A549 (cell line): ENCODE data around the gene TPCN1. TPM values are rescaled to one million over a fixed set of nuclear protein-coding genes. Genes with fewer than 3 reads are reported as not detected.

Experiments
- ATAC-seq, 2 experiments: fragments of 200-7000 bp in 1 of 2; fragments of >200 bp in 1 of 2; cut with Nextera tagmentation in 1 of 2; cut with Tn5 transposase in 1 of 2; 3 replicates each; pipeline versions ENCODE4 v1.8.0 to v1.9.1; 2018 to 2020; ENCODE audit warnings: mild to moderate bottlenecking in 1 of 2, moderate library complexity in 1 of 2
- CTCF ChIA-PET: fragments of 300-600 bp; sonication (Branson Sonifier 250); formaldehyde crosslinking; extraction: SDS; loops from one replicate; lab custom pipeline; 2021; ENCODE audit warnings: antibody characterized with exemption, inconsistent platforms; lab: Yijun Ruan, JAX
- POLR2A ChIA-PET: fragments of 350-600 bp; formaldehyde crosslinking; extraction: SDS; loops from one replicate; lab custom pipeline; 2021; ENCODE audit warnings: antibody characterized with exemption, inconsistent platforms; lab: Yijun Ruan, JAX
- DNase-seq, 2 experiments: peaks; one replicate each; pipeline versions ENCODE4 v3.0.0 to v3.0.0-alpha.2; 2011 to 2016; ENCODE audit warnings: low read depth in 1 of 2, low spot score in 1 of 2
- FAIRE-seq: peaks from 2 replicates; lab custom pipeline; 2011; peaks lifted over from hg19 to GRCh38; lab: Jason Lieb, UNC
- H3K27ac ChIP-seq, 2 experiments: fragments of >200 bp; sonication (Bioruptor Twin); formaldehyde crosslinking; 3 replicates each; pipeline ENCODE4 v1.5.1; 2016 to 2017
- H3K4me1 ChIP-seq: fragments of >200 bp; sonication (Bioruptor Twin); formaldehyde crosslinking; 3 replicates; pipeline ENCODE4 v1.6.1; 2016
- H3K4me2 ChIP-seq: fragments of >200 bp; sonication (Bioruptor Twin); formaldehyde crosslinking; 3 replicates; pipeline ENCODE4 v1.6.1; 2016
- H3K4me3 ChIP-seq: fragments of >200 bp; sonication (Bioruptor Twin); formaldehyde crosslinking; 3 replicates; pipeline ENCODE4 v1.5.1; 2016
- H3K9me3 ChIP-seq: fragments of >200 bp; sonication (Bioruptor Twin); formaldehyde crosslinking; 3 replicates; pipeline ENCODE4 v1.6.1; 2016
- BHLHE40 ChIP-seq: IDR thresholded peaks from 2 replicates; pipeline ENCODE4 v1.6.1; 2012; ENCODE audit warnings: low read depth, low read length, inconsistent platforms
- CBX8 ChIP-seq: fragments of 200-600 bp; sonication (generic); IDR thresholded peaks from 2 replicates; pipeline ENCODE4 v1.6.1; 2016
- CHD2 ChIP-seq: fragments of 150-350 bp; IDR thresholded peaks from 2 replicates; pipeline ENCODE4 v1.6.1; 2014; ENCODE audit warnings: low read length; ENCODE audit not compliant: partially characterized antibody
- E2F6 ChIP-seq: IDR thresholded peaks from 2 replicates; pipeline ENCODE4 v1.6.1; 2012; ENCODE audit warnings: low read depth, borderline replicate concordance
- ELK1 ChIP-seq: fragments of 150-350 bp; IDR thresholded peaks from 2 replicates; pipeline ENCODE4 v1.6.1; 2014; ENCODE audit warnings: low read depth, mild to moderate bottlenecking, low read length
- ESRRA ChIP-seq: fragments of 150-350 bp; IDR thresholded peaks from 2 replicates; pipeline ENCODE4 v1.6.1; 2014; ENCODE audit warnings: mild to moderate bottlenecking, low read length, borderline replicate concordance
- FOSB ChIP-seq: fragments of 250-450 bp; sonication (Bioruptor Pico); IDR thresholded peaks from 2 replicates; pipeline ENCODE4 v1.5.0; 2020; ENCODE audit warnings: mild to moderate bottlenecking, moderate library complexity
- HDAC2 ChIP-seq: fragments of 200-600 bp; sonication (generic); IDR thresholded peaks from 2 replicates; pipeline ENCODE4 v1.6.1; 2016
- HEYL ChIP-seq: fragments of 250-450 bp; sonication (Bioruptor Pico); IDR thresholded peaks from 2 replicates; pipeline ENCODE4 v1.8.0; 2021; ENCODE audit warnings: mild to moderate bottlenecking, moderate library complexity
- HMGXB4 ChIP-seq: fragments of 250-450 bp; sonication (Bioruptor Pico); IDR thresholded peaks from 2 replicates; pipeline ENCODE4 v1.5.0; 2021; ENCODE audit warnings: mild to moderate bottlenecking, moderate library complexity, borderline replicate concordance
- HOXA7 ChIP-seq: fragments of 250-450 bp; sonication (Bioruptor Pico); IDR thresholded peaks from 2 replicates; pipeline ENCODE4 v1.5.0; 2020; ENCODE audit warnings: mild to moderate bottlenecking, moderate library complexity
- HOXB5 ChIP-seq: fragments of 250-450 bp; sonication (Bioruptor Pico); IDR thresholded peaks from 2 replicates; pipeline ENCODE4 v1.5.0; 2020; ENCODE audit warnings: mild to moderate bottlenecking, moderate library complexity
- JUNB ChIP-seq: fragments of >200 bp; sonication (Bioruptor Twin); formaldehyde crosslinking; IDR thresholded peaks from 2 replicates; pipeline ENCODE4 v1.6.1; 2016
- KDM1A ChIP-seq: fragments of 200-600 bp; sonication (generic); IDR thresholded peaks from 2 replicates; pipeline ENCODE4 v1.6.1; 2016; ENCODE audit warnings: low read depth, mild to moderate bottlenecking
- KDM5A ChIP-seq: fragments of 200-600 bp; sonication (generic); IDR thresholded peaks from 2 replicates; pipeline ENCODE4 v1.6.1; 2016; ENCODE audit warnings: antibody characterized with exemption, mild to moderate bottlenecking
- MAZ ChIP-seq: fragments of 150-350 bp; IDR thresholded peaks from 2 replicates; pipeline ENCODE4 v1.6.1; 2014; ENCODE audit warnings: antibody characterized with exemption, low read depth, low read length, borderline replicate concordance
- MYC ChIP-seq: IDR thresholded peaks from 2 replicates; pipeline ENCODE4 v1.6.1; 2012; ENCODE audit warnings: mild to moderate bottlenecking, inconsistent platforms, low read length, improper control_type of control experiment, borderline replicate concordance
- NFE2L2 ChIP-seq: fragments of 150-350 bp; conservative IDR thresholded peaks from 2 replicates; pipeline ENCODE4 v1.6.1; 2014; ENCODE audit warnings: low read length
- NPAS2 ChIP-seq: fragments of 250-450 bp; sonication (Bioruptor Pico); IDR thresholded peaks from 2 replicates; pipeline ENCODE4 v1.8.0; 2022; ENCODE audit warnings: mild to moderate bottlenecking, moderate library complexity, borderline replicate concordance
- NR3C1 ChIP-seq: fragments of >200 bp; sonication (Bioruptor Twin); formaldehyde crosslinking; IDR thresholded peaks from 3 replicates; pipeline ENCODE4 v1.6.1; 2017
- RAD21 ChIP-seq, 2 experiments: fragments of >200 bp in 1 of 2; sonication (Bioruptor Twin) in 1 of 2; formaldehyde crosslinking in 1 of 2; IDR thresholded peaks in 1 of 2; conservative IDR thresholded peaks in 1 of 2; 2 replicates in 1 of 2; 3 replicates in 1 of 2; pipeline ENCODE4 v1.6.1; 2012 to 2018; ENCODE audit warnings: inconsistent platforms in 1 of 2
- ZC3H11A ChIP-seq: fragments of 450-650 bp; IDR thresholded peaks from 2 replicates; pipeline ENCODE4 v1.6.1; 2014; ENCODE audit warnings: antibody characterized with exemption, mild to moderate bottlenecking
- ZSCAN20 ChIP-seq: fragments of 250-450 bp; sonication (Bioruptor Pico); IDR thresholded peaks from 2 replicates; pipeline ENCODE4 v1.8.0; 2022; ENCODE audit warnings: mild to moderate bottlenecking, moderate library complexity
- WGBS: methylation state at CpG from one replicate; pipeline ENCODE4 v1.1.6; 2017; ENCODE audit errors: missing lambda C conversion rate; 5-methylcytosine and 5-hydroxymethylcytosine counted together
- polyA plus RNA-seq, 4 experiments: library from polyadenylated mRNA; depleted of rRNA in 3 of 4; stranded (reverse); fragments of >200 nt; fragmentation: RNase III in 1 of 4; extraction: RNeasy Plus Mini Kit Qiagen cat#74134 plus additional on column Dnase treatment in 1 of 4; gene quantifications; 2 replicates in 3 of 4; 3 replicates in 1 of 4; pipeline ENCODE4 v1.2.3, GENCODE V29; 2011 to 2017
- TF ChIP-seq, protein P1 (sequence below): fragments of 200-600 bp; sonication (generic); IDR thresholded peaks from 2 replicates; pipeline ENCODE4 v1.6.1; 2016; ENCODE audit warnings: antibody characterized with exemption, mild to moderate bottlenecking, moderate library complexity

TPCN1 gene
- polyA plus RNA-seq, 2 of the 4 experiments (the other 2 are of a cell fraction): 21.9 to 24.1 TPM

- POLR2A ChIA-PET: no interaction called here
- TF ChIP-seq RAD21 (conservative IDR thresholded peaks at IDR 0.05 in 1 of 2, IDR thresholded peaks at IDR 0.05 in 1 of 2): no peak
- no peak for TF ChIP-seq ZC3H11A
- TF ChIP-seq MAZ: no peak
- TF ChIP-seq NR3C1: no peak
- no peak for TF ChIP-seq CHD2
- TF ChIP-seq JUNB: no peak
- TF ChIP-seq HDAC2: no peak
- TF ChIP-seq ESRRA: no peak
- Histone ChIP-seq H3K4me1 (no peaks in the 10 kb centered on the region), H3K27ac (no peak overlapping the region), H3K4me3 (no peak overlapping the region), H3K4me2 (no peak overlapping the region), H3K9me3 (peaks cover 6% of the 10 kb centered on the region; the same call in 1 of the 3 replicates)
- ATAC-seq (no peak), FAIRE-seq (no peak), DNase-seq (no peak)
- CTCF ChIA-PET: interaction anchor here (0.9 kb wide), 1 partner anchor 144 kb away, joined by 3 read pairs; no protein-coding TSS in a partner anchor
Measured at GRCh38 chr12:113257564-113257963, 36.3 kb downstream of the TPCN1 start.

- no peak for TF ChIP-seq FOSB (CRISPR knock-in tag)
- TF ChIP-seq ELK1: no peak
- no peak for TF ChIP-seq E2F6
- TF ChIP-seq KDM1A: no peak
- TF ChIP-seq ZSCAN20: no peak
- TF ChIP-seq NPAS2 (CRISPR knock-in tag): no peak
- TF ChIP-seq NR3C1: no peak
- no peak for TF ChIP-seq MYC
- TF ChIP-seq, protein P1, sequence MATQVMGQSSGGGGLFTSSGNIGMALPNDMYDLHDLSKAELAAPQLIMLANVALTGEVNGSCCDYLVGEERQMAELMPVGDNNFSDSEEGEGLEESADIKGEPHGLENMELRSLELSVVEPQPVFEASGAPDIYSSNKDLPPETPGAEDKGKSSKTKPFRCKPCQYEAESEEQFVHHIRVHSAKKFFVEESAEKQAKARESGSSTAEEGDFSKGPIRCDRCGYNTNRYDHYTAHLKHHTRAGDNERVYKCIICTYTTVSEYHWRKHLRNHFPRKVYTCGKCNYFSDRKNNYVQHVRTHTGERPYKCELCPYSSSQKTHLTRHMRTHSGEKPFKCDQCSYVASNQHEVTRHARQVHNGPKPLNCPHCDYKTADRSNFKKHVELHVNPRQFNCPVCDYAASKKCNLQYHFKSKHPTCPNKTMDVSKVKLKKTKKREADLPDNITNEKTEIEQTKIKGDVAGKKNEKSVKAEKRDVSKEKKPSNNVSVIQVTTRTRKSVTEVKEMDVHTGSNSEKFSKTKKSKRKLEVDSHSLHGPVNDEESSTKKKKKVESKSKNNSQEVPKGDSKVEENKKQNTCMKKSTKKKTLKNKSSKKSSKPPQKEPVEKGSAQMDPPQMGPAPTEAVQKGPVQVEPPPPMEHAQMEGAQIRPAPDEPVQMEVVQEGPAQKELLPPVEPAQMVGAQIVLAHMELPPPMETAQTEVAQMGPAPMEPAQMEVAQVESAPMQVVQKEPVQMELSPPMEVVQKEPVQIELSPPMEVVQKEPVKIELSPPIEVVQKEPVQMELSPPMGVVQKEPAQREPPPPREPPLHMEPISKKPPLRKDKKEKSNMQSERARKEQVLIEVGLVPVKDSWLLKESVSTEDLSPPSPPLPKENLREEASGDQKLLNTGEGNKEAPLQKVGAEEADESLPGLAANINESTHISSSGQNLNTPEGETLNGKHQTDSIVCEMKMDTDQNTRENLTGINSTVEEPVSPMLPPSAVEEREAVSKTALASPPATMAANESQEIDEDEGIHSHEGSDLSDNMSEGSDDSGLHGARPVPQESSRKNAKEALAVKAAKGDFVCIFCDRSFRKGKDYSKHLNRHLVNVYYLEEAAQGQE: no peak
- TF ChIP-seq MAZ: no peak
- Histone ChIP-seq H3K4me1 (no peaks in the 10 kb centered on the region), H3K27ac (no peak overlapping the region), H3K4me2 (no peak overlapping the region), H3K9me3 (no peaks in the 10 kb centered on the region), H3K4me3 (no peak overlapping the region)
- POLR2A ChIA-PET: no interaction called here
- CTCF ChIA-PET: interaction anchor here (0.6 to 1.4 kb wide), 5 partner anchors 14 to 477 kb away, joined by 3 to 5 read pairs (median 3); no protein-coding TSS in a partner anchor
- ATAC-seq (no peak), FAIRE-seq (no peak), DNase-seq (no peak)
- 84% methylated on average over 5 of the region's 5 CpGs for WGBS
Measured at GRCh38 chr12:113260127-113260526, 38.9 kb downstream of the TPCN1 start.

- ChIA-PET CTCF (interaction anchor here (0.6 to 1.4 kb wide), 5 partner anchors 13 to 477 kb away, joined by 3 to 5 read pairs (median 3); no protein-coding TSS in a partner anchor), POLR2A (no interaction called here)
- Histone ChIP-seq H3K9me3 (no peaks in the 10 kb centered on the region), H3K27ac (no peak overlapping the region), H3K4me3 (no peak overlapping the region), H3K4me1 (no peaks in the 10 kb centered on the region), H3K4me2 (no peak overlapping the region)
- DNase-seq (no peak), ATAC-seq (no peak), FAIRE-seq (no peak)
- no peak for TF ChIP-seq HOXB5 (CRISPR knock-in tag)
- no peak for TF ChIP-seq KDM1A
- TF ChIP-seq KDM5A: no peak
- no peak for TF ChIP-seq HEYL (CRISPR knock-in tag)
- no peak for TF ChIP-seq JUNB
- no peak for TF ChIP-seq HOXA7 (CRISPR knock-in tag)
- TF ChIP-seq NFE2L2: no peak
- no peak for TF ChIP-seq BHLHE40
- TF ChIP-seq HMGXB4 (CRISPR knock-in tag): no peak
- TF ChIP-seq CBX8: no peak
- WGBS: 92% methylated on average over 12 of the region's 12 CpGs
Measured at GRCh38 chr12:113260636-113261300, 39.5 kb downstream of the TPCN1 start.
